HFF-Myc (cell line): ENCODE measurements around the gene NIPBL.

Experiments
- DNase-seq: peaks from one replicate; pipeline ENCODE4 v3.0.0-alpha.2; 2011; ENCODE audit warnings: low read depth; ENCODE audit errors: extremely low read depth
- H3K4me3 ChIP-seq: replicated peaks from 2 replicates; pipeline ENCODE4 v1.5.1; 2011; ENCODE audit warnings: low read depth, mild to moderate bottlenecking, control low read depth, low read length
- TF ChIP-seq, protein P1 (sequence below): IDR thresholded peaks from 2 replicates; pipeline ENCODE4 v1.5.1; 2012; ENCODE audit warnings: mild to moderate bottlenecking, low read depth, low read length, control low read depth; ENCODE audit errors: missing control alignments

The NIPBL gene

DNA sequence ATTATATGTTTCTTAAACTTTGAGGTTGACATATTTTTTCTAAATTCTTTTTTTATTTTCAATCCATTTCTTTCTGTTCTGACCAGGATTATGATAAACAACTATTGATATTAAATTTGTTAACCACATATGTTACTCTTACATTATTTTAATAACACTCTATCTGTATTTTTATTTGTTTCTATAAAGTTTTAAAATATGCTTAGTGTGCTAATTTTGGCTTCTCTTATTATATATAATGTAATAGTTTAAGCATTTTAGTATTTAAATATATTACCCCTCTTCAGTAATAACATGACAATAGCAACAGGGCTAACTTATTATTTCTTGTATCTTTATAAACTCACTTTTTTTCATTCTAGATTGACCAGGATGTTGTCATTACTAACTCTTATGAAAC lies 137.8 kb downstream of the NIPBL start:
- TF ChIP-seq, protein P1, sequence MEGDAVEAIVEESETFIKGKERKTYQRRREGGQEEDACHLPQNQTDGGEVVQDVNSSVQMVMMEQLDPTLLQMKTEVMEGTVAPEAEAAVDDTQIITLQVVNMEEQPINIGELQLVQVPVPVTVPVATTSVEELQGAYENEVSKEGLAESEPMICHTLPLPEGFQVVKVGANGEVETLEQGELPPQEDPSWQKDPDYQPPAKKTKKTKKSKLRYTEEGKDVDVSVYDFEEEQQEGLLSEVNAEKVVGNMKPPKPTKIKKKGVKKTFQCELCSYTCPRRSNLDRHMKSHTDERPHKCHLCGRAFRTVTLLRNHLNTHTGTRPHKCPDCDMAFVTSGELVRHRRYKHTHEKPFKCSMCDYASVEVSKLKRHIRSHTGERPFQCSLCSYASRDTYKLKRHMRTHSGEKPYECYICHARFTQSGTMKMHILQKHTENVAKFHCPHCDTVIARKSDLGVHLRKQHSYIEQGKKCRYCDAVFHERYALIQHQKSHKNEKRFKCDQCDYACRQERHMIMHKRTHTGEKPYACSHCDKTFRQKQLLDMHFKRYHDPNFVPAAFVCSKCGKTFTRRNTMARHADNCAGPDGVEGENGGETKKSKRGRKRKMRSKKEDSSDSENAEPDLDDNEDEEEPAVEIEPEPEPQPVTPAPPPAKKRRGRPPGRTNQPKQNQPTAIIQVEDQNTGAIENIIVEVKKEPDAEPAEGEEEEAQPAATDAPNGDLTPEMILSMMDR: no peak
- DNase-seq: no peak
- H3K4me3 ChIP-seq: no peak overlapping the region

DNA sequence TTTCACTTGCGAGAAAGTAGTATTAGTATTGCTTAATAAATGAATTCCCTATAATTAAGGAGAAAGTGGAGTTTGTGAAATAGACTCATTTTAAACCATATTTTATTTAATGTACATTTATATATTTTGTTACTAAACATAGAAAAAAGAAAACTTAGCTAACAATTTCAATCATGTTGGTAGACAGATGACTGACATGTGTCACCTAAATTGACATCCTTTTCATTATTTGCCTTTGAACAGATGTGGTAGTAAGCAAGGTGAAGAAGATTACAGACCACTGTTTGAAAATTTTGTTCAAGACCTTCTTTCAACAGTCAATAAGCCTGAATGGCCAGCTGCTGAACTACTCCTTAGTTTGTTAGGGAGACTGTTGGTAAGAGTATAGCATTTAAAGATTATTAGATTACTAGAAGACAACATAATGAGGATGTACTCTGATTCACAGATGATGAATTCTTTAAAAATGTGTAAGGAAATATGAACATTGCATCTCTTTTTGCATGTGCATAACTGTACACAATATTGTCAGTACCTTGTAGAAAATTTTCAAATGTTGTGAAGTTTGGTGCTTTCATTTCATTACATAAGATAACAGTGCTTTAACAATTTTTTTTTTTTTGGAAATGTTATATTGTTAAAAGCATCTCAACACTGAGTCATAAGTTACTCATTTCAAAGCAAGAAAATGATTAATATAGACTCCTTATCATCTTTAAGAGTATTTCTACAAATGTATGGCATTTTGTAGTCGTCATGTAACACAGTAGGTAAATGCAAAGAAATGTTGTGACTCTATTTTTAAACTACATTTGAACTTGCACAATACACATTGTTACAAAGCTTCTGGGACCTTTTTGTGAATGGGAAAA lies 139.5 kb downstream of the NIPBL start:
- H3K4me3 ChIP-seq: no peak overlapping the region
- DNase-seq: no peak
- TF ChIP-seq, protein P1: no peak

DNA sequence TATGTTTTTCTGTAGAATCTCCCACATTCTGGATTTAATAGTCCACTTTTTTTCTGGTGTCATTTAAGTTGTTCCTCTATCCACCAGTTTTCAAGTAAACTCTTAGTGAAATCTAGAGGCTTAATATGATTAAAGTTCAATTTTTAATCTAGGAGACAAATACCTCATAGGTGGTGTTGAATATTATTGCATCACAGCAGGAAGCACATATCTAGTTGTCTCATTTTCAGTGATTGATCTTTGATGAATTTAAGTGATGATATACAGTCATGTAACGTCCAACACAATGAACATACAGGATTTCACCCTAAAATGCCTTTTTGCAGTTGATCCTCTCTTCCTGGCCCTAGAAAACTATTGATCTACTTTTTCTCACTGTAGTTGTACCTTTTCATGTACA lies 152.3 kb downstream of the NIPBL start:
- DNase-seq: no peak
- TF ChIP-seq, protein P1: no peak
- no peak overlapping the region for H3K4me3 ChIP-seq

DNA sequence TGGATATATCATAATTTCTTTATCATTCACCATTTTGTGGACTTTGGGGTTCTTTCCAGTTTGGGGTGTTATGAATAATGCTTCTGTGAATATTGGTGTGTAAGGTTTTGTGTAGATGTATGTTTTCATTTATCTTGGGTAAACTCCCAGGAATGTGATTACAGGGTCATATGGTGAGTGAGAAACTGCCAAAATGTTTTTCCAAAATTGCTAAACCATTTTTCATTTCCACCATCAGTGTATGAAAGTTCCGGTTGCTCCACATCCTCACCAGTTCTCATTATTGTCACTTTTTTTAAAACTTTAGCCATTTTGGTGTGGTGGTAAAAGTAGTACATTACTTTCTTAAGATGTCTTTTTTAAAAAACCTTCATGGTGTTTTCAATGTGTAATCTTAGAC lies 152.9 kb downstream of the NIPBL start:
- DNase-seq: no peak
- TF ChIP-seq, protein P1: no peak

DNA sequence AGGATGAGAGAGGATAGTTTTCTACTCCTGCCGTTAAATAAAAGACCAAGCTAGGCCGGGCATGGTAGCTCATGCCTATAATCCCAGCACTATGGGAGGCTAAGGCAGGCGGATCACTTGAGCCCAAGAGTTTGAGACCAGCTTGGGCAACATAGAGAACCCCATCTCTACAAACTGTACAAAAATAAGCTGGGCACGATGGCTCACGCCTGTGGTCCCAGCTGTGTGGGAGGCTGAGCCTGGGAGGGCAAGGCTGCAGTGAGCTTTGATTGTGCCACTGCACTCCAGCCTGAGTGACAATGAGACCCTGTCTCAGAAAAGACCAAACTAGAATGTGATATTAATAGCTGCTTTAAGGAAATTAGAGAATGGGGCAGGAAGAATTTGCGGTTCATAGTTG lies 158.4 kb downstream of the NIPBL start:
- DNase-seq: no peak
- TF ChIP-seq, protein P1: no peak
- no peak overlapping the region for H3K4me3 ChIP-seq

More for the DNA sequence above, 152.9 kb downstream of the NIPBL start:
- no peak overlapping the region for H3K4me3 ChIP-seq

DNA sequence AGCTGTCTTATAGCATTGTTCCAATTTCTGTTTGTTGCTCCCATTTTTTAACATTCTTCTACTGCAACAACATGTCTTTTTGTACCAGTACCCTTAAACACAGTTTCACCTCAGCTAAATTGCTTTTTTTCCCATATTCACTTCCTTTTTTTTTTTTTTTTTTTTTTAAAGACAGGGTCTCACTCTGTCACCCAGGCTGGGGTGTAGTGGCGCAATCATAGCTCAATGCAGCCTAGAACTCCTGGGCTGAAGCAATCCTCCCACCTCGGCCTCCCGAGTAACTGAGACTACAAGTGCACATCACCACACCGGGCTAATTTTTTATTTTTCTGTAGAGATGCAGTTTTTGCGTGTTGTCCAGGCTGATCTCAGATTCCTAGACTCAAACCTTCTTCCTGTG lies 161.3 kb downstream of the NIPBL start:
- DNase-seq: no peak
- TF ChIP-seq, protein P1: no peak
- H3K4me3 ChIP-seq: no peak overlapping the region
